Mesenteric fat pad (tissue), 1 donor: ENCODE measurements around the gene TMED1. TPM values are rescaled to one million over a fixed set of nuclear protein-coding genes. Genes with fewer than 3 reads are reported as not detected.

ENCODE experiments used
- DNase-seq: peaks from one replicate; pipeline ENCODE4 v3.0.0-alpha.2; 2020; ENCODE audit warnings: low spot score
- total RNA-seq: library from RNA; stranded (reverse); fragmentation: NEBNext Ultra II Directional; extraction: Animal tissue kit (Norgen Biotek cat#: 25700); gene quantifications from one replicate; pipeline ENCODE4 v1.2.1, GENCODE V29; 2021
- donor health status: DM: yes; HTN: yes; CAD: no.

TMED1 gene
- total RNA-seq, 1 donor from 2014 or later, result 24.9 TPM

DNA sequence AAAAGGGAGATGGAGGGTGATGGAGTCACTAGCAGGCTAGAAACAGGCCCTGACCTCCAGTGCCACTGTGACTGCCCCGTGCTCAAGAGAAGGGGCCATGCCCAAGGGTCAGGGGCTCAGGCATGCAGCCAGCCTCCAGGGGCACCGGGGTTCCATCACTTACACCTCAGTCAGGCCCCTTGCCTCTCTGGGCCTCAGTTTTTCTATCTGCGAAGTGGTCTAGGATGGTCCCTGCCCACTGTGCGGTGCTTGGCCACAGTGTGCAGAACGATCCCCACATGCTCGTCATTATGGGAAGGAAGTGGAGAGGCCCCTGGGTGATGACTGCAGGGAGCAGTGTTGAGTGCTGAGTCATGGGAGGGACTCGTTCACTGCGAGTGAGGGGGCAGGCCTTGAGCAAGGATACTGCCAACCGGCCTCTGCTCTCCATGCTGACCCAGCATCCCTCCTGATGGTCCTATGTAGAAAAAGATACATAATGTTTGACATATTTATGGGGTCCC is 23.1 kb downstream of the TMED1 start:
- no peak for DNase-seq

DNA sequence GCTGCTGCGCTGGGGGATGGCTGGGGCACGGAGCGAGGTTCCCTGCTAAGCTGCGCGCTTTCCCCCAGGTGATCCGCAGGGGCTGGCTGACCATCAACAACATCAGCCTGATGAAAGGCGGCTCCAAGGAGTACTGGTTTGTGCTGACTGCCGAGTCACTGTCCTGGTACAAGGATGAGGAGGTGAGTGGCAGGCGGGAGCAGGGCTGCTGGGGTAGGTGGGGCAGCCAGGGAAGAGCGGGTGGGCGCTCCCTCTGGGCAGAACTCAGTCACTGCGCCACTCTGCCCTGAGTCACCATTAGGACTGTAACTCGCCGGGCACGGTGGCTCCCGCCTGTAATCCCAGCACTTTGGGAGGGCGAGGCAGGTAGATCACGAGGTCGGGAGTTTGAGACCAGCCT is 23.8 kb downstream of the TMED1 start:
- DNase-seq, result no peak

DNA sequence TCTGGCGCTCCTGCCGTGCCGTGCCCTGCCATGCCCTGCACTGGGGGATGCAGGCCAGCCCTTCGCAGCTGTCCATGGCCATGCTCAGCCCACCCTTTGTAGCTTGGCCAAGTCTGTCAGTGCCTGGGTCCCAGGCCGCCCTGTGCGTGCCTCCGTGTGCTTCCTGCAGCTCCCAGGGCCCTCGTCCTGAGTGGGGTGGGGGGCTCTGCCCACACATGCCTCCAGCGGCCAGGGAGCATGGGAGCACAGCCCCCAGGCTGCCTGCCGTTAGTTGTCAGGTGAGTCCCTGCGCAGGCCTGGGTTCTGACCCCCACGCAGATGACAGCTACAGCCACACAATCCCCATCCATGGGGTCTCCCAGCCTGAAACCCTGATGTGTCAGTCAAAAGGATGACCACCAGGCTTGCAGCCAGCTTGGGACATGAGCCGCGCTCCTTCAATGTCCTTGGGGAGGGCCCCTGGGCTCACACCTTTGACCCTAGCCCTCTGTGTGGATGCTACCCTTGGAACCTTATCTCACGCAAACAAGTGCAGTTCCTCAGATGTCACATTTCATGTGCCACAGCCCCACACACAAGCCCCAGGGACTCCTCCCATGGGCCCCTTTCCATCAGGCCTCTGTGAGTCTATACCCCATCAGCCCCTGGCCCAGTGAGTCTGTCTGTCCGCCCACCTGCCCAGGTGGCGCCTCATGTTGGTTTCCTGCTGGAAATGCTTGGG is 24.5 kb downstream of the TMED1 start:
- DNase-seq, result no peak

DNA sequence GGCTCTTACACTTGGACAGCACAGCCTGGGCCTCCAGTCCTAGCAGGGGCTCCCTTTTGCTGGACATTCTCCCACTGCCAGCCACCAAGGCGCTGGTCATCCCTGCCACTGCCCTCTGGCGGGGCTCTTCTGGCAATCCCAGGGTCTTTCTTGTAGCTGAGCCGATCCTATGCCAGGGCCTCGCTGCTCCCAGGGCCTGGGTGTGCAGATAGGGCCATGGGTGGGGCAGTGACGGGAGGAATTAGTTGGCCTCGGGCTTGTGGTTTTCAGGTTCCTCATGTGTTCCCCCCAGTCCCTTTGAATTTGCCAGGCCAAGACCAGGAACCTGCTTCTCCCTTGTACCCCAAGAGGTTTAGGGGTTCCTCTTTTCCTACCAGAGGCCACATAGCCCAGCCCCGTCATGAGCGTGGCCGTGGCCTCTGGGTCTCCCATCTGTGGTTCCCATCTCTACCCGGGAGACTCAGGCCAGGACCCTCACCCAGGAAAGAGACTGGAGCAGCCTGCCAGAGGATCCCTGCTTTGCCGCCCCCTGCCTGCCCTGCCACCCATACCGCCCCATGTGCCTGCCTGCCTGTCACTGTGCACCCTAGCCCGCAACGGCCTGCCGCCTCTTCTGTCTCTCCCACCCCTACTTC is 26.2 kb downstream of the TMED1 start:
- DNase-seq, result no peak

DNA sequence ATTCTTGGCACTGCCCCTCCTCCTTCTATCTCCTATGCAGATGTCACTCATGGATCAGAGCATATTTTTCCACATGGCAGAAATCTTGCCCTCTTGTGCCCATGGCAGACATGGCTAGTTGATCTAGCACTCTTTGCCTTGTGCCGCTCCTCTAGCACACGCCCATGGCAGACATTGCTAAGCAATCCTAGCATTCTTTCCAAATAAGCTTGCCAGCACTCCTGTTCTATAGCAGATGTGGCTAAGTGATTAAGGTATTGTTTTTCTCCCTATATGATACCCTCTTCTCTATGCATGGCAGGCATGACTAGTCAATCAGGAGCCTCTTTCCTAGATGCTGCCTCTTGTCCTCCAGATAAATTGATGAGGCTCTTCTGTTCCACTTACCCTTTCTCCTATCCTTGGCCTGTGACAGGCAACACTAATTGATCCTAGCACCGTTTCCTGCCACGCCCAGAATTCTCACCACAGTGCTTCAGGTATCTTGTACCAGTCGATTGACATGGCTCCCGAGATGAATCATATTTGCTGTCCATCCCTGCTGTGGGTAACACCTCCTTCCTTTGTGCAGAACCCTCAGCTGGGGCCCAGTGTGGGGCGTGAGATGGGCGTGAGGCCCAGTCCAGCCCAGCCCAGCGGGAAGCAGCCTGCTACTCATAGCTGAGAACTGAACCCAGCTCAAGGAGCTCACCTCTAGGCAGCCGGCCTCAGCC is 26.9 kb downstream of the TMED1 start:
- no peak for DNase-seq

DNA sequence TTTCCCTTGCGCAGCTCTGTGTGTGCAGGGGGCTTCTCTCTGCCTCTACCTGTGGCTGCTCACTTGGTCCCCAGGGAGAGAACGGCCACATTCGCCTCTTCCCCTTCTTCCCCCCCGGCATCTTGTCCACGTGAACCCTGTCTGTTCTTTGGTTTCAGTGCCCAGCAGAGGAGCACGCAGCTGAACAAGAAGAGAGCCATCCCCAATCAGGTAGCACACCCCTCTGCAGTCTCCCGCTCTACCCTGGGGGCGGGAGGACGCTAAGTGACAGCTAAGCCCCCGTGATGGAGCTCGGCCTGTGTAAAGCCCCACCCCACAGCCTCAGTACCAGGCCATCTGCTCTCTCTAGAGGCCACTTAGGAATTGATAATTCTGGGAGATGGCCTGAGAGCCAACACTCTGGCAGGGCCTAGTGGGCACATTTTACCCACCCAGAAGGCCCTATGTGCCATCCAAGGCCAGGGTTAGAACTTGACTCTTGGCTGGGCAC is 30.2 kb downstream of the TMED1 start:
- no peak for DNase-seq

DNA sequence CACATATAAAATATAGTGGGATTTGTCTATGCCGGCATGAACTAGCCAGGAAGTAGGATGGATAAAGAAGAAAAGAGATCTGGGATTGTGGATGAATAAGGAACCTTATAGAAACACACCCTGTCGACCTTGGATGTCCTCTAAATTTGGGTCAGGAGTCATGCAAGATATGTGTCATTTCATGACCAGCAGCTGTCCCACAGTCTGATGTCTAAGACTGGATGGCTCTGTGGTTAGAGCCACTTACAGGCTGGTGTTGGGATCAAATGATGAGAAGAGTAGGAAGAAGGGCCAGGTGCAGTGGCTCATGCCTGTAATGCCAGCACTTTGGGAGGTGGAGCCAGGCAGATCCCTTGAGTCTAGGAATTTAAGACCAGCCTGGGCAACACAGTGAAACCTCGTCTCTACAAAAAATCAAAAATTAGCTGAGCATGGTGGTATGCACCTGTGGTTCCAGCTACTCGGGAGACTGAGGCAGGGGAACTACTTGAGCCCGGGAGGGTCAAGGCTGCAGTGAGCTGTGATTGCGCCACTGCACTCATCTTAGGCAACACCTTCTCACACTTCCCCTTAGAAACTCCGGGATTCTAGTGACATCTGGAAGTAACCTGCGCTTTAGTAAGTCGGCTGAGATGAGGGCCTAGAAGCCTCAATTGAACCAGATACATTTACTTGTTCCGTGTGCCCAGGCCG is 30.8 kb downstream of the TMED1 start:
- DNase-seq, result no peak

DNA sequence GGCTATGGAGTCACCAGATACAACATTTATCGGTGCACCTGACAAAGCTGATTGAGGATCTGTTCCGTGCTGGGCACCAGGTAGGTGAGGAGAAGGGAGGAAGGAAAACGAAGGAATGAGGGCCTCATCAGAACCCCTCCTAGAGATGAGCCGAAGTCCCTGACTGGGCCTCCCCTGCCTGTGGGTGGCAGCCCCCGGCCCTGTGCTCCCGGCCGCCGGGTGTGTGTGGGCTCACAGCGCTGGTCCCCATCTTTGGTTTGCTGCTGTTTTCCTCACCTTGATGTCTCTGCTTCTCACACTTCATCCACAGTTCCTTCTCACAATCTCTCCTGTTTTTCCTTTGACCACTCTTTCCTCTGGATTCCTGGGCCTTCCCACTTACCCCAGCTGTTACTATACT is 32.8 kb downstream of the TMED1 start:
- DNase-seq, result no peak

DNA sequence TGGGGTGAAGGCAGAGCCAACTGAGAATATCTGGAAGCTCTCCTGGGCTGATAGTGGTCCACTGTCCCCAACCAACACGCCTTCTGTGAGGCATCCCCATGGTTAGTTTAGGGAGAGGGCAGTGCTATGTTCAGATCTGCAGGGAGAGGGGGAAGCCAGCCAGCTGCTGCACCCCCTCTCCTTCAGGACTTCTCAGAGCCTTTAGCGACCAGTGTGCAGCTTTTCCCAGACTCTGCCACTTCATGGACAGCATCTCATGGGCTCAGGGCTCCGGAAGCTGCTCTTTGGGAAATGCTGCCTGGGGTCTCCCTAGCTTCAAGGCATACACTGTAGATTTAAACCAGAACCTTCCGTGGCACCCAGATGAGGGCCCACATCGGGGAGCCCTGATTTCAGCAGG is 33.5 kb downstream of the TMED1 start:
- DNase-seq, result no peak

DNA sequence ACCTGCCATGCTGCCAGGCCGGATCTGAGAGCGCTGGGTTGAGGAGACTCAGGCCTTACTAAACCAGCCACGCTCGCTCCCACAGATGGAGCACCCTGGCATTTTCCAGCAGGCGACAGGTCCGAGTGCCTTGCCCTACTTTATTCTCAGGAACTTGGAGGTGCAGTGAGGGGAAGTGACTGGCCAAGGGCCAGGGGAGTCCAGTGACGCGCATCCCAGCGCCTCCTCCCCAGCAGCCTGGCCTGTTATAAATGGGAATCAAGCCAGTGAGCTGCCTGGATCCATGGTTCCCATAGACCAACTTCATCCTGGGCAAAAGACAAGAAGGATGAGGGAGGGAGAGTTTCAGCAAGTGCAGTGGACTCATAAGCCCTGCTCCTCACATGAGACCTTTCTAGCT is 35.5 kb downstream of the TMED1 start:
- DNase-seq, result no peak

DNA sequence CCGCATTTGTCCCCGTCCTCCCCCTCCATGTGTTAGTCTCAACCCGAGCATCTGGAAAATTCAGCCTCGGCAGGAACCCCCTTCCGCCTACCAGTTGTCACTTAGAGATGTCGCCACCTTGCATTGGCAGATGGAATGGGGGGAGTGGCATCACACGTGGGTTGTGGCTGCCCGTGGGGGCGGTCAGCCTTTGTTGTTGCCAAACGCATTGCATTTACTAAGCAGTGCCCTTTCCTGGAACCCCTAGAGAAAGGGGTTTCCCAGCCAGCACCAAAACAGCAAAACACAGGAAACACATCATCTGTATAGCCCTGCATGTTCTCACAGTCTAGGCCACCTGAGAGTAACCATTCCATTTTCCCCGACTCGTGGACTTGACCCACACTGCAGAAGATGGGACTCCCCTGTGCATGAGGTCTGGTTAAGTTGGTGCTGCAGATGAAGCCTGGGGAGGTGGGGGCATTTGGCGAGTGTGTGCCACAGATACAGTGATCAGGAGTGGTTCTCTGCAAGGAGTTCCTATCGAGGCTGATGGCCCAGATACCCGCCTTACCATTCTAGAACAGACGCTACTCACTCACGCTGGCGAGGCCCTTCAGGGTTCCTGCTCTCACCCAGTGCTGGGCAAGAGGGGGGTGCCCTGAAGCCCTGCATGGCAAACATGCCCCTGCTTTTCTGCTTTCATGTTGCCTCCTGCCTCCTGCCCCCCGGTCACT is 38.3 kb downstream of the TMED1 start:
- DNase-seq, result no peak

DNA sequence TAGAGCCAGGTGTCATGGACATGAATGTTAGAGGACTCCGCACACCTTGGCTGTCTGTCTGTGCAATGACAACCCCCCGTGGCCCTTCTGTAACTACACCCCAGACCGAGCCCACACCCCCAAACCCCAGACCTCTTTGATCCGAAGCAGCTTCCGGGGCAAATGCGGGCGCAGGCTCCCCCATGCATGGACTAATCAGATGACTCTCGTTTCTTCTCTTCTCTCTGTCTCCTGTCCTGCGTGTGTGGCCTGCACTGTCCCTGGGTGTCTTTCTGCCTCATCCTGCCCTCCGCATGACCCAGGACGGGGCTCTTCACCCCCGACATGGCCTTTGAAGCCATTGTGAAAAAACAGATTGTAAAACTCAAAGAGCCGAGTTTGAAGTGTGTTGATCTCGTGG is 38.9 kb downstream of the TMED1 start:
- DNase-seq, result no peak

DNA sequence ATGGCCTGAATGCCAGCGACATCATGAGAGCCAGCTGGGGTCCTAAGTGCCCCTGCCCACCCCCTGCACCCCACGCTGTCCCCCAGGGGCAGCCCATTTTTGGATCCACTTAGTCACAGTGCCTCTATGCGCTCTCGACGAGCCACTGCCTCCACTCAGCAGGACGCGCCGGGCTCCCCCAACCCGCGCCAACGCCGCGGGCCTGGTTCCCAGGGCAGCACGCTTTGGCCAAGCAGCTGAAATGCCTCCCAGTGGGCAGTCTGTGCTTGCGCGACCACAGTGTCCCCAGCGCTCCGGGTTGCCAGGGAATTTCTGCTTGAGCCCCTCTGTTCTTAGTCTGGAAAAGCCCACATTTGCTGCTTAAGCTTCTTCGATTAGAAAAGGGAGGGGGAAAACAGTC is 39.4 kb downstream of the TMED1 start:
- DNase-seq, result no peak

DNA sequence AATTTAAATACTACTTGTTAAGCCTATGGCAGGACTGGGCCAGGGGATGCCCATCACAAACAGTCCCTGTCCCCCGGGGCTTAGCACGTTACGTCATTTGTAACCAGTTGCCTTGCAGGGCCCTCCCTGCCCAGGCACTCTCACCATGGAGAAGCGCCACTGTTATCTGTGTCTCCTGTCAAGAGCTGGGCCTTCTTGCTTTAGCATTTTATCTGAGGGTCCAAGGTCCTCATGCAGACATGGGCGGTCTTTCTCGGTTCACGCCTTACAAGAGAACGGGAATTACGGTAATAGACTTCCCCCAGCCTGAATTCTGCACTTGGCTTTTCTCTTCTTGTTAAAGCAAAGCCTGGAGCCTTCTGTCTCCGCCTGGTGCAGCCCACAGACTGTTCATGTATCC is 46.1 kb downstream of the TMED1 start:
- DNase-seq, result no peak

DNA sequence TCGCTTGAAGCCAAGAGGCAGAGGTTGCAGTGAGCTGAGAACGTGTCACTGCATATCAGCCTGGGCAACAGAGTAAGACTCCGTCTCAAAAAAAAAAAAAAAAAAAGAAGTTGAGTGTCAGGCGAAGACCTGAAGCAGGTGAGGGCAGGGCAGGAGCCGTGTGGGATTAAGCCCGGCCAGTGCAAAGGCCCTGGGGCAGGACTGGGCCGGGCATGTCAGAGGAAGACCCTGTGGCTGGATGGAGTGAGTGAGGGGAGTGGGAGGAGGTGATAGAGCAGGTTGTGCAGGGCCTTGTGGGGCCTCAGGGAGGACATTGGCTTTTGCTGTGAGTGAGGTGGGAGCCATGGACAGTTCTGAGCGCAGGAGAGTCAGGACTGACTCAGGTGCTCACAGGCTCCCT is 47.9 kb downstream of the TMED1 start:
- no peak for DNase-seq

DNA sequence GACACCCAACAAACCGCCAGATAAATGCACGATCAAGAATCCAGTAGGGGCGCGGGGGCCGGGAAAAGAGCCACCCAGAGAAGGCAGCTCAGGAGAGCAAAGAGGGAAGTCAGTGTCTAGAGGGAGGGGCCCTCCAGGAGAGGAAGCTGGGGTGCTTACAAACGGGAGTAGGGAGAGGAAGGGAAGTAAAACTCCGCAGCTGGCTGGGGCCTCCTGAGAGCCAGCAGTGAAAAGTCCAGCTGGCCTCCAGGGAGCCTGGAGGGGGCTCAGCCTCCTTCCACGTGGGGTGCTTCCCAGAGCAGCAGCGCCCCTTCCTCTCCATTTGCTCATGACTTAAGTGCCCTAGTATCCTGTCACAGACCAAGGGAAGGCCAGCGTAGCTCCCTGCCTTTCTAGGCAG is 51.8 kb downstream of the TMED1 start:
- DNase-seq, result no peak

DNA sequence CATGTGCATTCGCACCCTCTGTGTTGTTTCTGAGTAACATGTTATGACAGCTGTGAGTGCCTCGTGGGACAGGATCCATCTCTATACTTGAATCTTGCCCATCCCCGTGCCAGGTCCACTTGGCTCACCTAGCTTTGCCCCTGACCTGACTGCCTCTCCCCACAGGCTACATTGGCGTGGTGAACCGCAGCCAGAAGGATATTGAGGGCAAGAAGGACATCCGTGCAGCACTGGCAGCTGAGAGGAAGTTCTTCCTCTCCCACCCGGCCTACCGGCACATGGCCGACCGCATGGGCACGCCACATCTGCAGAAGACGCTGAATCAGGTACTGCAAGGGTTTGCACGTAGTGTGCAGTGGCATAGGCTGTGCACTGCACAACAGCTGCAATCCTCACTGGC is 53.2 kb downstream of the TMED1 start:
- no peak for DNase-seq
